Mesenchymal stem cell (in vitro differentiated cells and primary cell): ENCODE results near the gene KCTD16.
A peak's percentile ranks its signal among the peaks of the same experiment; 100 is the strongest.

Experiments used
- DNase-seq: peaks from one replicate; pipeline ENCODE4 v3.0.0-alpha.2; 2013
- H2AFZ ChIP-seq: one replicate; pipeline ENCODE4 v1.6.1; 2013; ENCODE audit warnings: low read depth, mild to moderate bottlenecking, control low read depth, inconsistent platforms, low read length, moderate library complexity
- H2AK5ac ChIP-seq: 2 replicates; pipeline ENCODE4 v1.6.1; 2013; ENCODE audit warnings: low read length, moderate library complexity, mild to moderate bottlenecking, inconsistent platforms; ENCODE audit not compliant: severe bottlenecking
- H2BK120ac ChIP-seq: one replicate; pipeline ENCODE4 v1.6.1; 2013; ENCODE audit warnings: low read depth, mild to moderate bottlenecking, inconsistent platforms, low read length, moderate library complexity
- H2BK12ac ChIP-seq, 2 experiments: one replicate each; pipeline ENCODE4 v1.6.1; 2013; ENCODE audit warnings: inconsistent platforms in 2 of 2, low read length in 2 of 2, mild to moderate bottlenecking in 2 of 2, moderate library complexity in 2 of 2, control low read depth in 1 of 2
- H2BK15ac ChIP-seq: one replicate; pipeline ENCODE4 v1.6.1; 2013; ENCODE audit warnings: mild to moderate bottlenecking, low read depth, inconsistent platforms; ENCODE audit not compliant: poor library complexity, severe bottlenecking
- H2BK5ac ChIP-seq: 2 replicates; pipeline ENCODE4 v1.6.1; 2013; ENCODE audit warnings: low read depth, mild to moderate bottlenecking, low read length, control low read depth, inconsistent platforms; ENCODE audit not compliant: poor library complexity, severe bottlenecking
- H3K14ac ChIP-seq, 2 experiments: one replicate each; pipeline ENCODE4 v1.6.1; 2013; ENCODE audit warnings: inconsistent platforms in 2 of 2, low read length in 2 of 2, control low read depth in 1 of 2, mild to moderate bottlenecking in 1 of 2, moderate library complexity in 1 of 2
- H3K18ac ChIP-seq, 2 experiments: one replicate each; pipeline ENCODE4 v1.6.1; 2013; ENCODE audit warnings: inconsistent platforms in 2 of 2, low read length in 2 of 2, control low read depth in 1 of 2, low read depth in 1 of 2, mild to moderate bottlenecking in 1 of 2
- H3K23ac ChIP-seq, 2 experiments: one replicate each; pipeline ENCODE4 v1.6.1; 2013; ENCODE audit warnings: inconsistent platforms in 2 of 2, low read length in 2 of 2, mild to moderate bottlenecking in 2 of 2, moderate library complexity in 2 of 2, control low read depth in 1 of 2
- H3K27ac ChIP-seq: 2 replicates; pipeline ENCODE4 v1.5.1; 2013; ENCODE audit warnings: mild to moderate bottlenecking, moderate library complexity, low read length, control low read depth, inconsistent platforms; ENCODE audit not compliant: poor library complexity, severe bottlenecking
- H3K27me3 ChIP-seq, 2 experiments: 2 replicates each; pipeline versions ENCODE4 v1.6.1 to v1.7.0; 2013; ENCODE audit warnings: low read length in 2 of 2, mild to moderate bottlenecking in 2 of 2, moderate library complexity in 2 of 2, control low read depth in 1 of 2, inconsistent platforms in 1 of 2; ENCODE audit not compliant: control insufficient read depth in 1 of 2, insufficient read depth in 1 of 2
- H3K36me3 ChIP-seq, 2 experiments: 2 replicates each; pipeline versions ENCODE4 v1.6.1 to v1.7.0; 2013; ENCODE audit warnings: low read length in 2 of 2, control low read depth in 1 of 2, inconsistent platforms in 1 of 2, low read depth in 1 of 2, mild to moderate bottlenecking in 1 of 2; ENCODE audit not compliant: insufficient read depth in 2 of 2, control insufficient read depth in 1 of 2
- H3K4ac ChIP-seq, 2 experiments: one replicate each; pipeline ENCODE4 v1.6.1; 2013; ENCODE audit warnings: inconsistent platforms in 2 of 2, low read length in 2 of 2, mild to moderate bottlenecking in 2 of 2, moderate library complexity in 2 of 2, control low read depth in 1 of 2, low read depth in 1 of 2
- H3K4me1 ChIP-seq: 2 replicates; pipeline ENCODE4 v1.6.1; 2013; ENCODE audit warnings: low read depth, low read length, control low read depth; ENCODE audit not compliant: control insufficient read depth, insufficient read depth
- H3K4me2 ChIP-seq: 2 replicates; pipeline ENCODE4 v1.6.1; 2013; ENCODE audit warnings: low read length, mild to moderate bottlenecking, inconsistent platforms; ENCODE audit not compliant: poor library complexity, severe bottlenecking
- H3K4me3 ChIP-seq, 2 experiments: 2 replicates each; pipeline versions ENCODE4 v1.5.1 to v1.7.0; 2013; ENCODE audit warnings: low read length in 2 of 2, mild to moderate bottlenecking in 2 of 2, control low read depth in 1 of 2, low read depth in 1 of 2; ENCODE audit not compliant: insufficient read depth in 1 of 2
- H3K79me1 ChIP-seq: replicated peaks from 2 replicates; pipeline ENCODE4 v1.6.1; 2013; ENCODE audit warnings: mild to moderate bottlenecking, control low read depth, low read length, inconsistent platforms; ENCODE audit not compliant: poor library complexity, severe bottlenecking
- H3K9ac ChIP-seq: 2 replicates; pipeline ENCODE4 v1.7.0; 2013; ENCODE audit warnings: mild to moderate bottlenecking, low read length, moderate library complexity
- H3K9me3 ChIP-seq: 2 replicates; pipeline ENCODE4 v1.7.0; 2013; ENCODE audit warnings: mild to moderate bottlenecking, low read length; ENCODE audit not compliant: control insufficient read depth
- H4K8ac ChIP-seq: one replicate; pipeline ENCODE4 v1.6.1; 2013; ENCODE audit warnings: inconsistent platforms, mild to moderate bottlenecking, low read length, moderate library complexity
- H4K91ac ChIP-seq: one replicate; pipeline ENCODE4 v1.6.1; 2013; ENCODE audit warnings: mild to moderate bottlenecking, low read length, inconsistent platforms
- WGBS: methylation state at CpG from one replicate; pipeline ENCODE4 v1.1.7; 2013; ENCODE audit warnings: mixed read lengths; 5-methylcytosine and 5-hydroxymethylcytosine counted together

The KCTD16 gene

GRCh38 chr5:144162686-144163085 lies 8.0 kb upstream of the KCTD16 start:
- Histone ChIP-seq H3K9ac (no peak overlapping the region), H2BK12ac (no peak overlapping the region), H3K4me2 (no peak overlapping the region), H3K4me1 (no peaks in the 10 kb centered on the region), H3K27me3 (no peaks in the 10 kb centered on the region), H3K23ac (no peak overlapping the region), H3K18ac (no peak overlapping the region), H2AFZ (no peak overlapping the region), H3K79me1 (peaks cover 12% of the 10 kb centered on the region), H3K4ac (no peak overlapping the region), H3K14ac (no peak overlapping the region), H4K91ac (no peak overlapping the region), H2BK5ac (no peak overlapping the region), H2BK15ac (no peak overlapping the region), H2AK5ac (no peak overlapping the region), H3K9me3 (no peaks in the 10 kb centered on the region), H2BK120ac (no peak overlapping the region), H3K4me3 (no peak overlapping the region), H4K8ac (no peak overlapping the region), H3K36me3 (peaks cover 16 to 98% of the 10 kb centered on the region in 2 experiments), H3K27ac (no peak overlapping the region)
- no peak for DNase-seq
- no CpG with 5 or more reads among the region's 1 CpG for WGBS

GRCh38 chr5:144166696-144167095 lies 4.0 kb upstream of the KCTD16 start:
- DNase-seq, result no peak
- Histone ChIP-seq H4K8ac (no peak overlapping the region), H3K23ac (no peak overlapping the region), H3K79me1 (peaks cover 9% of the 10 kb centered on the region), H3K9me3 (no peaks in the 10 kb centered on the region), H3K36me3 (peaks cover 7 to 73% of the 10 kb centered on the region in 2 experiments), H3K18ac (no peak overlapping the region), H3K27ac (no peak overlapping the region), H3K4me1 (no peaks in the 10 kb centered on the region), H3K4me2 (no peak overlapping the region), H2AFZ (no peak overlapping the region), H2AK5ac (no peak overlapping the region), H3K9ac (no peak overlapping the region), H4K91ac (no peak overlapping the region), H3K4me3 (no peak overlapping the region), H2BK5ac (no peak overlapping the region), H3K14ac (no peak overlapping the region), H2BK12ac (no peak overlapping the region), H3K27me3 (no peaks in the 10 kb centered on the region), H2BK15ac (no peak overlapping the region), H3K4ac (no peak overlapping the region), H2BK120ac (no peak overlapping the region)
- WGBS, result no CpG with 5 or more reads among the region's 1 CpG

- Histone ChIP-seq H2BK5ac (no peak overlapping the region), H3K23ac (no peak overlapping the region), H3K4me2 (no peak overlapping the region), H3K79me1 (peaks cover 9% of the 10 kb centered on the region), H3K9ac (peak overlapping the region; percentile 98), H3K14ac (no peak overlapping the region), H3K4ac (no peak overlapping the region), H3K18ac (no peak overlapping the region), H2BK15ac (no peak overlapping the region), H2BK120ac (no peak overlapping the region), H3K27me3 (no peaks in the 10 kb centered on the region), H4K8ac (no peak overlapping the region), H4K91ac (no peak overlapping the region), H2BK12ac (no peak overlapping the region), H3K27ac (no peak overlapping the region), H3K36me3 (peaks cover 7 to 60% of the 10 kb centered on the region in 2 experiments), H3K4me1 (no peaks in the 10 kb centered on the region), H2AK5ac (no peak overlapping the region), H3K9me3 (no peaks in the 10 kb centered on the region), H3K4me3 (peak overlapping the region in 1 of 2 experiments; percentile 97), H2AFZ (no peak overlapping the region)
- DNase-seq, result no peak
- 91% methylated on average over 3 of the region's 3 CpGs for WGBS
These were observed 2.7 kb upstream of the KCTD16 start for GRCh38 chr5:144167998-144168397.

DNA sequence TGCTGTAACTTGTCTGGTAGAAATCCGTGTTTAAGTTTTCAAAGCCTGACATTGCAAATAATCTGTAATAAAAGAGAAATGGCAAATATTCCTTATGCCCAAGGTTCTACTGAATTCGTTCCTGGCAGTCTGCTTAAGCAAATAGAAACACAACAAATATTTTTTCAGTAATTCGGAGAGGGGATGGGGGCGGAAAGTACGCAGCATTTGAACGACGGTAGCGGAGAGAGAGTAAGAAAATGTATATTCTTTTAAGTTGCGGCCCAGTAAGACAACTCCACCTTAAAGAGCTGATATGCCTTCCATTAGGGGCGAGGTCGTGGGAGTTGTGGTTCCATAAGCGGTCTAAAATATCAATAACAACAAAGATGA lies 783 bp upstream of the KCTD16 start:
- peaks cover 2% of the 10 kb centered on the region for H3K79me1 ChIP-seq
- H2AK5ac ChIP-seq, result no peak overlapping the region
- peak overlapping the region; percentile 97 to 99 for H3K18ac ChIP-seq
- H3K36me3 ChIP-seq, result peaks cover 3 to 42% of the 10 kb centered on the region in 2 experiments
- H4K8ac ChIP-seq, result peak overlapping the region; percentile 99
- no peak overlapping the region for H2BK5ac ChIP-seq
- H3K14ac ChIP-seq, result peak overlapping the region in 1 of 2 experiments; percentile 90
- H3K4me3 ChIP-seq, result peak overlapping the region; percentile 96 to 97
- H3K4ac ChIP-seq, result peak overlapping the region; percentile 92 to 95
- H2BK15ac ChIP-seq, result no peak overlapping the region
- WGBS, result 3% methylated on average over 10 of the region's 12 CpGs
- peak overlapping the region; percentile 98 for H4K91ac ChIP-seq
- peak overlapping the region; percentile 98 for H3K9ac ChIP-seq
- H2AFZ ChIP-seq, result no peak overlapping the region
- H3K9me3 ChIP-seq, result no peaks in the 10 kb centered on the region
- H3K4me1 ChIP-seq, result no peaks in the 10 kb centered on the region
- peak overlapping the region; percentile 44 for H3K4me2 ChIP-seq
- no peak overlapping the region for H3K23ac ChIP-seq
- H3K27me3 ChIP-seq, result no peaks in the 10 kb centered on the region
- no peak for DNase-seq
- H2BK120ac ChIP-seq, result peak overlapping the region; percentile 86
- H2BK12ac ChIP-seq, result no peak overlapping the region
- H3K27ac ChIP-seq, result peak overlapping the region; percentile 84
